ENCODE results near the gene STK10.

The STK10 gene

DNA sequence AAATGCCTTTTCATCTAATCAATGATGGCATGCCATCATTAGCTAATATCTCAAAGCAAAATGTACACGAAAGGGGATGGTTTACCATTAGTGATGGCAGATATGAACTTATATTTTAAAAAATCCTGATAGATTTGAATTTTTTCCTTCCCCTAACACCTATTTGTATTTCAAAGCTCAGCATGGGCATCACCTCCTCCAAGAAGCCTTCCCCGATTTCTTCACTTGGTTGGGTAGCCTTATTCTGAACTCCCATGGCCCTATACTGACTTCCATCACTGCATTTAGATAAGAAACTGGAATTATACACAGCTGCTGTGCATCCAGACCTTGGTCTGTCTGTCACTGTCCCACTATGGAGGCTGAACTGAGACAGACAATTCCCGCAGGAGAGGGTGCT, 132.0 kb downstream of the STK10 start:
- H2AFZ ChIP-seq (ENCODE audit: low read length), result no peak overlapping the region
- H4K20me1 ChIP-seq (ENCODE audit: insufficient read depth, low read length), result no peaks in the 10 kb centered on the region
- no peak overlapping the region for H3K4me2 ChIP-seq (ENCODE audit: low read length)
- H3K27me3 ChIP-seq (ENCODE audit: insufficient read depth, low read length), result no peaks in the 10 kb centered on the region
- no peaks in the 10 kb centered on the region for H3F3A ChIP-seq (ENCODE audit: insufficient read depth, low read length)
- peaks cover 69% of the 10 kb centered on the region for H3K36me3 ChIP-seq (ENCODE audit: insufficient read depth, low read length)
- no peak overlapping the region for H3K9ac ChIP-seq (ENCODE audit: low read length)
- TF ChIP-seq, protein P1, sequence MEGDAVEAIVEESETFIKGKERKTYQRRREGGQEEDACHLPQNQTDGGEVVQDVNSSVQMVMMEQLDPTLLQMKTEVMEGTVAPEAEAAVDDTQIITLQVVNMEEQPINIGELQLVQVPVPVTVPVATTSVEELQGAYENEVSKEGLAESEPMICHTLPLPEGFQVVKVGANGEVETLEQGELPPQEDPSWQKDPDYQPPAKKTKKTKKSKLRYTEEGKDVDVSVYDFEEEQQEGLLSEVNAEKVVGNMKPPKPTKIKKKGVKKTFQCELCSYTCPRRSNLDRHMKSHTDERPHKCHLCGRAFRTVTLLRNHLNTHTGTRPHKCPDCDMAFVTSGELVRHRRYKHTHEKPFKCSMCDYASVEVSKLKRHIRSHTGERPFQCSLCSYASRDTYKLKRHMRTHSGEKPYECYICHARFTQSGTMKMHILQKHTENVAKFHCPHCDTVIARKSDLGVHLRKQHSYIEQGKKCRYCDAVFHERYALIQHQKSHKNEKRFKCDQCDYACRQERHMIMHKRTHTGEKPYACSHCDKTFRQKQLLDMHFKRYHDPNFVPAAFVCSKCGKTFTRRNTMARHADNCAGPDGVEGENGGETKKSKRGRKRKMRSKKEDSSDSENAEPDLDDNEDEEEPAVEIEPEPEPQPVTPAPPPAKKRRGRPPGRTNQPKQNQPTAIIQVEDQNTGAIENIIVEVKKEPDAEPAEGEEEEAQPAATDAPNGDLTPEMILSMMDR (IDR thresholded peaks at IDR 0.05; ENCODE audit: low read length), result no peak
- no peak for TF ChIP-seq EZH2 (IDR thresholded peaks at IDR 0.05; ENCODE audit: borderline replicate concordance, low read length)
- no peaks in the 10 kb centered on the region for H3K9me2 ChIP-seq (ENCODE audit: low read depth, low read length)
- no peak overlapping the region for H3K27ac ChIP-seq (ENCODE audit: low read depth, low read length, poor library complexity, severe bottlenecking)
- no peaks in the 10 kb centered on the region for H3K79me2 ChIP-seq (ENCODE audit: insufficient read depth, low read length)
- H3K4me1 ChIP-seq (ENCODE audit: insufficient read depth, low read length, severe bottlenecking), result no peaks in the 10 kb centered on the region
- no peaks in the 10 kb centered on the region for H3K9me3 ChIP-seq (ENCODE audit: low read length)
- no peak overlapping the region for H3K4me3 ChIP-seq (ENCODE audit: low read depth, low read length, poor library complexity, severe bottlenecking)

DNA sequence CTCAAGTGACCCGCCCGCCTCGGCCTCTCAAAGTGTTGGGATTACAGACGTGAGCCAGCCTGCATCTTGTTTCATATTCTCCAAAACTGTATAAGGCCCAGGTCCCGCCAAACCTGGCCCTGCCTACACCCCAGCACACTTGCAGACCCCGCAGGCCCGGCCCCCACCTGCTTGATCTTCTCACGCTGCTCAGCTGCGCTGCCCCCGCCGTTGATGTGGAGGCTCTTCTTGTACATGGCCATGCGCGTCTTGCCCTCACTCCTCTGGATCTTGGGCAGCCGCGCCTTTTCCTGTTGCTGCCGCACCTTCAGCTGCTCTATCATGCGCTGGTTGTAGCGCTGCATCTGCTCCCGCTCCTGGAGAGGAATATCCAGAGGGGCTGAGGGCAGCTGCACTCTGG, 132.6 kb downstream of the STK10 start:
- no peaks in the 10 kb centered on the region for H3K9me2 ChIP-seq (ENCODE audit: low read depth, low read length)
- H3F3A ChIP-seq (ENCODE audit: insufficient read depth, low read length), result no peaks in the 10 kb centered on the region
- no peak overlapping the region for H2AFZ ChIP-seq (ENCODE audit: low read length)
- H3K4me2 ChIP-seq (ENCODE audit: low read length), result no peak overlapping the region
- no peaks in the 10 kb centered on the region for H3K27me3 ChIP-seq (ENCODE audit: insufficient read depth, low read length)
- H3K36me3 ChIP-seq (ENCODE audit: insufficient read depth, low read length), result peaks cover 68% of the 10 kb centered on the region
- no peaks in the 10 kb centered on the region for H3K4me1 ChIP-seq (ENCODE audit: insufficient read depth, low read length, severe bottlenecking)
- H3K27ac ChIP-seq (ENCODE audit: low read depth, low read length, poor library complexity, severe bottlenecking), result no peak overlapping the region
- no peak overlapping the region for H3K9ac ChIP-seq (ENCODE audit: low read length)
- H3K4me3 ChIP-seq (ENCODE audit: low read depth, low read length, poor library complexity, severe bottlenecking), result no peak overlapping the region
- no peaks in the 10 kb centered on the region for H3K79me2 ChIP-seq (ENCODE audit: insufficient read depth, low read length)
- H3K9me3 ChIP-seq (ENCODE audit: low read length), result no peaks in the 10 kb centered on the region
- TF ChIP-seq EZH2 (IDR thresholded peaks at IDR 0.05; ENCODE audit: borderline replicate concordance, low read length), result no peak
- TF ChIP-seq, protein P1 (IDR thresholded peaks at IDR 0.05; ENCODE audit: low read length), result no peak
- H4K20me1 ChIP-seq (ENCODE audit: insufficient read depth, low read length), result no peaks in the 10 kb centered on the region

DNA sequence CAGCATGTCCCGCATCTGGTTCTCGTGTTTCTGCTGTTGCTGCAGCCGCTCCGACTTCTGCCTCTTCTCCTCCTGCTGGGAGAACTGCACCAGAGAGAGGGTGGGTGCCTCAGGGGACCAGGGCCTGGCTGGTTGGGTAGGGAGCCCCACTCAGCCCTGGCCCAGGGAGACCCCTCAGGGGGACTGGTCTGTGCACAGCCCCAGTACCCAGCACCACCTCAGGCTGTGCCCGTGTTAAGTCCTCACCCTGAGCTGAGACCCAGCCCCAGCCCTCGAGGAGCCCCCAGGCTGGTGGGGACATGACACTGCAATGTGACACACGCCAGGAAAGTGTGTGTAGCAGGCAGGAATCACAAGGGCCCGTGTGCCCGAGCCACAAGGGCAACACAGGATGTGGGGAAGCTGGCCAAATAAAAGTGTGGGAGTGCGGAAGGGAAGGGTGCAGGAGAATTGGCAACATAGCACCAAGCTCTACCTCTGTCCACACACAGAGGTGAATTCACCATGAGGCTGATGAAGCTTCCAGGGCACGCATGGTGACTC, 133.3 kb downstream of the STK10 start:
- Histone ChIP-seq H3K36me3 (ENCODE audit: insufficient read depth, low read length) (peaks cover 68% of the 10 kb centered on the region), H3K79me2 (ENCODE audit: insufficient read depth, low read length) (no peaks in the 10 kb centered on the region), H4K20me1 (ENCODE audit: insufficient read depth, low read length) (no peaks in the 10 kb centered on the region), H3K4me2 (ENCODE audit: low read length) (no peak overlapping the region), H3K4me1 (ENCODE audit: insufficient read depth, low read length, severe bottlenecking) (no peaks in the 10 kb centered on the region), H3K9me2 (ENCODE audit: low read depth, low read length) (no peaks in the 10 kb centered on the region), H3K9me3 (ENCODE audit: low read length) (no peaks in the 10 kb centered on the region), H2AFZ (ENCODE audit: low read length) (no peak overlapping the region), H3K9ac (ENCODE audit: low read length) (no peak overlapping the region), H3K27ac (ENCODE audit: low read depth, low read length, poor library complexity, severe bottlenecking) (no peak overlapping the region), H3K4me3 (ENCODE audit: low read depth, low read length, poor library complexity, severe bottlenecking) (no peak overlapping the region), H3F3A (ENCODE audit: insufficient read depth, low read length) (no peaks in the 10 kb centered on the region), H3K27me3 (ENCODE audit: insufficient read depth, low read length) (no peaks in the 10 kb centered on the region)
- no peak for TF ChIP-seq EZH2 (IDR thresholded peaks at IDR 0.05; ENCODE audit: borderline replicate concordance, low read length)
- TF ChIP-seq, protein P1 (IDR thresholded peaks at IDR 0.05; ENCODE audit: low read length), result no peak
